H1 (cell line): ENCODE data around the gene CYLD. TPM values are rescaled to one million over a fixed set of nuclear protein-coding genes. Genes with fewer than 3 reads are reported as not detected.

Experiments
- CBX8 ChIP-seq: fragments of 300-800, 300-1000 bp; sonication (generic); IDR thresholded peaks from 2 replicates; pipeline ENCODE4 v1.7.1; 2016; ENCODE audit warnings: low read depth, low read length, borderline replicate concordance
- EGR1 ChIP-seq: IDR thresholded peaks from 2 replicates; pipeline ENCODE4 v1.6.1; 2011; ENCODE audit warnings: low read depth, low read length, borderline replicate concordance
- GABPA ChIP-seq: IDR thresholded peaks from 2 replicates; pipeline ENCODE4 v1.6.1; 2011; ENCODE audit warnings: mild to moderate bottlenecking, low read length, moderate library complexity, borderline replicate concordance; ENCODE audit not compliant: insufficient read depth
- MAFK ChIP-seq: IDR thresholded peaks from 2 replicates; pipeline ENCODE4 v1.6.1; 2012; ENCODE audit warnings: low read depth, mild to moderate bottlenecking, improper control_type of control experiment, low read length
- SRF ChIP-seq: IDR thresholded peaks from 2 replicates; pipeline ENCODE4 v1.6.1; 2011; ENCODE audit warnings: mild to moderate bottlenecking, low read depth, low read length, moderate library complexity
- SUZ12 ChIP-seq: fragments of 200-600 bp; sonication (generic); IDR thresholded peaks from 2 replicates; pipeline ENCODE4 v1.6.1; 2012; ENCODE audit warnings: mild to moderate bottlenecking, inconsistent platforms, low read length, moderate library complexity, mixed read lengths
- polyA plus RNA-seq, 7 experiments: library from polyadenylated mRNA; depleted of rRNA in 3 of 7; stranded (reverse) in 5 of 7; unstranded in 2 of 7; fragments of >200 nt in 5 of 7; fragments of 200-250 nt in 2 of 7; gene quantifications; 1 replicate in 5 of 7; 2 replicates in 1 of 7; 4 replicates in 1 of 7; pipeline versions ENCODE4 v1.2.1 to v1.2.3, GENCODE V29; 2011 to 2013; ENCODE audit warnings: missing spikeins in 2 of 7, mixed read lengths in 2 of 7
- total RNA-seq: library from RNA; stranded (reverse); fragmentation: NEBNext Ultra II Directional; extraction: Animal tissue kit (Norgen Biotek cat#: 25700); gene quantifications from 2 replicates; pipeline ENCODE4 v1.2.1, GENCODE V29; 2021

Gene CYLD
- total and polyA plus RNA-seq, 2 of the 8 experiments (the other 6 are each of a cell fraction or from before 2014, with no cell fraction given), result 3.7 to 18.8 TPM

- TF ChIP-seq GABPA (no peak), EGR1 (no peak), MAFK (no peak), CBX8 (no peak), SRF (no peak), SUZ12 (no peak)
These were observed 5.5 kb downstream of the CYLD start (continued) for GRCh38 chr16:50747207-50747956.
